Stimulated activated naive B cell treated with anti-CD40 and anti-IgM and Interleukin-4, amounts not matched to agents 10 μg/mL and 1 μg/mL and 100 μg/mL, for 72 hours (primary cell): ENCODE data around the gene NUDT4.
"Not testable (repeated sequence)": the region's sequence is repeated elsewhere in the genome, so short reads cannot be mapped to it uniquely, and the experiment has no call there.

Source experiments
- ATAC-seq, 2 donors: fragments of 150-1000 bp; cut with Tn5 transposase; replicated peaks; 2 replicates each; pipeline ENCODE4 v1.10.0; 2021; ENCODE audit warnings: moderate library complexity in 1 of 2
- DNase-seq: peaks from one replicate; pipeline ENCODE4 v3.0.0; 2021
- H3K27ac Mint-ChIP-seq: one replicate; pipeline ENCODE4 v1.8.0; 2022; ENCODE audit warnings: mild to moderate bottlenecking, mixed read lengths
- H3K27me3 Mint-ChIP-seq, 2 donors: one replicate each; pipeline ENCODE4 v1.8.0; 2022; ENCODE audit warnings: mixed read lengths in 2 of 2
- H3K36me3 Mint-ChIP-seq, 2 donors: one replicate each; pipeline ENCODE4 v1.8.0; 2022; ENCODE audit warnings: mixed read lengths in 2 of 2, mild to moderate bottlenecking in 1 of 2
- H3K4me1 Mint-ChIP-seq, 2 donors: one replicate each; pipeline ENCODE4 v1.8.0; 2022; ENCODE audit warnings: mixed read lengths in 2 of 2, mild to moderate bottlenecking in 1 of 2
- H3K4me3 Mint-ChIP-seq, 2 donors: one replicate each; pipeline ENCODE4 v1.8.0; 2022; ENCODE audit warnings: mild to moderate bottlenecking in 2 of 2, mixed read lengths in 2 of 2, moderate library complexity in 1 of 2
- H3K9me3 Mint-ChIP-seq, 2 donors: one replicate each; pipeline ENCODE4 v1.8.0; 2022; ENCODE audit warnings: mixed read lengths in 2 of 2, mild to moderate bottlenecking in 1 of 2

NUDT4 gene

DNA sequence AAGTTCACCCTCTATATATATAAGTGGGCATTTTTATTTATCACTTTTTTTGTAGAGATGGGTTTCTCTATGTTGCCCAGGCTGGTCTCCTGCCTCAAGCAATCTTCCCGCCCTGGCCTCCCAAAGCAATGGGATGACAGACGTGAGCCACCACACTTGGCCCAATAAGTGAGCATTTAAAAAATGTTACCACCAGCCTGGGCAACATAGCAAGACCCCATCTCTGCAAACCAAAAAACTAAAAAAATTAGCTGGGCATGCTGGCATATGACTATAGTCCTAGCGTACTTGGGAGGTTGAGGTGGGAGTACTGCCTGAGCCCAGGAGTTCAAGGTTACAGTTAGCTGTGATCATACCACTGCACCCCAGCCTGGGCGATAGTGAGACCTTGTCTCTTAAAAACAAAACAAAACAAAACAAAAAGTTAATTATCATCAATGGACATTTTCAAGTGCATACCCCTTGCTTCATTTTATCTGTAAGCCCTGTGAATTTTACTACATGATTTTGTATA is 40.3 kb downstream of the NUDT4 start:
- DNase-seq: no peak
- Mint-ChIP-seq H3K36me3 (peaks cover 14 to 22% of the 10 kb centered on the region in 2 donors), H3K4me1 (peaks cover 44 to 83% of the 10 kb centered on the region in 2 donors), H3K27me3 (no peaks in the 10 kb centered on the region), H3K4me3 (no peak overlapping the region), H3K9me3 (peaks cover 0 to 4% of the 10 kb centered on the region in 2 donors), H3K27ac (no peak overlapping the region)
- no peak for ATAC-seq

DNA sequence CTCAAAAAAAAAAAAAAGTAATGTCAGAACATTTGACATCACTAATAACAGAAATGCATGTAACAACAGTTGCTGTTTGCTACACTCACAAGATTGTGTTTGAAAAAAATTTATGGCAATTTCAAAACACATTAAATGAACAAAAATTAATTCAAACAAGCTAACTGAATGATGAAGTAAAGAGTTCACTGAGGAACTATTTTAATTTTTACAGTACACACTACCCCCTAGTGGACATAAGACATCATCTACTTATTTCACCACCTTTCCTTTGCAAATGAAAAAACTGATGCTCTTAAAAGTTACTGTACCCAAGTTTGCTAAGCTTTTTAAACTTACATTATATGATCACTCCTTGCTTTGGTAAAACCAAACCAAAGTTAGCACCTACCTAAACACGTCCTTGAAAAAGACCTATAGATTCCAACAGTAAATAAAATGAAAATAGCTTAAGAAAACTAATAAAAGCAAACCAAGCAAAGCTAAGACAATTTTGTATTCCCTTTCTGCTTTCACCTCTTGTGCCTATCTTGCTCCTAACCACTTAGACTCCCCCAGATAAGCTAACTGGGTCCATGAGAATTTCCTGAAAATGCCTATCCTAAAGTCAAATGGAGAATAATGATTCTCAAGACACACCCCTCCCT is 41.8 kb downstream of the NUDT4 start:
- Mint-ChIP-seq H3K36me3 (peaks cover 5 to 12% of the 10 kb centered on the region in 2 donors), H3K4me1 (peaks cover 42 to 83% of the 10 kb centered on the region in 2 donors), H3K4me3 (no peak overlapping the region), H3K27ac (no peak overlapping the region), H3K27me3 (no peaks in the 10 kb centered on the region), H3K9me3 (peaks cover 0 to 1% of the 10 kb centered on the region in 2 donors)
- ATAC-seq (peak; percentile 62 to 63), DNase-seq (no peak)

GRCh38 chr12:93422050-93422449 is 44.3 kb downstream of the NUDT4 start:
- DNase-seq: no peak
- peak overlapping the region; percentile 20 for H3K27ac Mint-ChIP-seq
- no peak overlapping the region for H3K4me3 Mint-ChIP-seq
- no peaks in the 10 kb centered on the region for H3K9me3 Mint-ChIP-seq
- no peak for ATAC-seq
- peaks cover 50 to 82% of the 10 kb centered on the region in 2 donors for H3K4me1 Mint-ChIP-seq
- H3K27me3 Mint-ChIP-seq: no peaks in the 10 kb centered on the region
- peaks cover 1 to 7% of the 10 kb centered on the region in 2 donors for H3K36me3 Mint-ChIP-seq

GRCh38 chr12:93425736-93426411 is 48.1 kb downstream of the NUDT4 start:
- Mint-ChIP-seq H3K27me3 (no peaks in the 10 kb centered on the region), H3K9me3 (no peaks in the 10 kb centered on the region), H3K4me3 (peak overlapping the region in 1 of 2 donors; percentile 32), H3K36me3 (peaks cover 5 to 17% of the 10 kb centered on the region in 2 donors), H3K27ac (peak overlapping the region; percentile 83), H3K4me1 (peaks cover 54 to 93% of the 10 kb centered on the region in 2 donors)
- no peak for DNase-seq
- peak; percentile 38 to 66 for ATAC-seq

DNA sequence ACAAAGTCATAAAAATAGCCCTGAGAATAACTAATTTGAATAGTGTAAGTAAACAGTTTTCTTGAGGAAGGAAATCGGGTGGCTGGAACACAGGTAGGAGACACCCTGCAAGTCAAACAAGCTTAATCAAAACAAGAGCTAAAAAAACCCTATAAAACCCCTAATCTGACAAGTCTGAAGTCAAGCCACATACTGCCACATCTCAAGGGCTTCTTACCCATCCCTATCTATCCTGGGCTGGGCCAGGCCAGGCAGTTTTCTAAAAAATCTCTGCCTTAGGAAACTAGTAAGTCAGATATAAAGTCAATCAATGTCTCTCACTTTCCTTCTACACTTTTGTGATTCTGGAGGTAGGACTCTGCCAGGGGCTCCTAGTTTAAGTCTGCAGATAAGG is 48.7 kb downstream of the NUDT4 start:
- Mint-ChIP-seq H3K4me3 (peak overlapping the region in 1 of 2 donors; percentile 32), H3K36me3 (peaks cover 8 to 17% of the 10 kb centered on the region in 2 donors), H3K27ac (peak overlapping the region; percentile 83), H3K9me3 (no peaks in the 10 kb centered on the region), H3K4me1 (peaks cover 54 to 93% of the 10 kb centered on the region in 2 donors), H3K27me3 (no peaks in the 10 kb centered on the region)
- no peak for DNase-seq
- ATAC-seq: peak; percentile 39 to 68

- ATAC-seq (no peak), DNase-seq (no peak)
- H3K36me3 Mint-ChIP-seq: peaks cover 11 to 15% of the 10 kb centered on the region in 2 donors
- no peaks in the 10 kb centered on the region for H3K27me3 Mint-ChIP-seq
- no peak overlapping the region for H3K4me3 Mint-ChIP-seq
- no peak overlapping the region for H3K27ac Mint-ChIP-seq
- peaks cover 54 to 84% of the 10 kb centered on the region in 2 donors for H3K4me1 Mint-ChIP-seq
- H3K9me3 Mint-ChIP-seq: no peaks in the 10 kb centered on the region
Observed at GRCh38 chr12:93427779-93428564, 50.2 kb downstream of the NUDT4 start.

DNA sequence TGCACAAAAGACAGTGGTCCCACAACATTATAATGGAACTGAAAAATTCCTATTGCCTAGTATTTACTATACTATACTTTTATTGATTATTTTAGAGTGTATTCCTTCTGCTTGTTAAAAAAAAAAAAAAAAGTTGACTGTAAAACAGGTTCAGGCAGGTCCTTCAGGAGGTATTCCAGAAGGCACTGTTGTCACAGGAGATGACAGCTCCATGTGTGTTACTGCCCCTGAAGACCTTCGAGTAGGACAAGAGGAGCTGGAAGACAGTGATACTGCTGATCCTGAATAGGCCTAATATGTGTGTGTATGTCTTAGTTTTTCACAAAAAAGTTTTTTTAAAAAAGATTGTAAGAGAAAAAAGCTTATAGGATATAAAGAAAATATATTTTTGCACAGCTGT is 51.7 kb downstream of the NUDT4 start:
- no peaks in the 10 kb centered on the region for H3K9me3 Mint-ChIP-seq

DNA sequence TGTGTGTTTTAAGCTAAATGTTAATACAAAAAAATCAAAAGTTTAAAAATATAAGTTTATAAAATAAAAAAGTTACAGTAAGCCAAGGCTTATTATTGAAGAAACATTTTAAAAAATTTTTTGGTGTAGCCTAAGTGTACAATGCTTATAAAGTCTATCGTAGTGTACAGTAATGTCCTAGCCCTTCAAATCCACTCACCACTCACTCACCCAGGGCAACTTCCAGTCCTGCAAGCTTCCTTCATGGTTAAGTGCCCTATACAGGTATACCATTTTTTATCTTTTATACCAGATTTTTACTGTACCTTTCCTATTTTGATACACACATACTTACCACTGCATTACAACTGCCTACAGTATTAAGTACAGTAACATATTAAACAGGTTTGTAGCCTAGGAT is 52.1 kb downstream of the NUDT4 start:
- Mint-ChIP-seq H3K4me3 (no peak overlapping the region), H3K36me3 (peaks cover 15 to 16% of the 10 kb centered on the region in 2 donors), H3K27me3 (no peaks in the 10 kb centered on the region), H3K4me1 (peaks cover 45 to 82% of the 10 kb centered on the region in 2 donors), H3K9me3 (no peaks in the 10 kb centered on the region), H3K27ac (no peak overlapping the region)
- ATAC-seq (no peak), DNase-seq (no peak)

More for the DNA sequence above, 51.7 kb downstream of the NUDT4 start:
- no peak for DNase-seq
- H3K4me1 Mint-ChIP-seq: peaks cover 46 to 83% of the 10 kb centered on the region in 2 donors
- H3K4me3 Mint-ChIP-seq: no peak overlapping the region
- H3K27ac Mint-ChIP-seq: no peak overlapping the region
- peaks cover 15 to 16% of the 10 kb centered on the region in 2 donors for H3K36me3 Mint-ChIP-seq
- no peaks in the 10 kb centered on the region for H3K27me3 Mint-ChIP-seq
- no peak for ATAC-seq

- peaks cover 43 to 82% of the 10 kb centered on the region in 2 donors for H3K4me1 Mint-ChIP-seq
- H3K9me3 Mint-ChIP-seq: no peaks in the 10 kb centered on the region
- peaks cover 15 to 16% of the 10 kb centered on the region in 2 donors for H3K36me3 Mint-ChIP-seq
- DNase-seq (no peak), ATAC-seq (no peak)
- H3K27me3 Mint-ChIP-seq: no peaks in the 10 kb centered on the region
- H3K4me3 Mint-ChIP-seq: no peak overlapping the region
- no peak overlapping the region for H3K27ac Mint-ChIP-seq
Observed at GRCh38 chr12:93430280-93430679, 52.6 kb downstream of the NUDT4 start.

GRCh38 chr12:93432031-93432430 is 54.3 kb downstream of the NUDT4 start:
- H3K27me3 Mint-ChIP-seq, DNase-seq, H3K27ac Mint-ChIP-seq, ATAC-seq, H3K9me3 Mint-ChIP-seq, H3K4me3 Mint-ChIP-seq: not testable (repeated sequence)
- Mint-ChIP-seq H3K4me1 (peaks cover 36 to 80% of the 10 kb centered on the region in 2 donors), H3K36me3 (peaks cover 21 to 22% of the 10 kb centered on the region in 2 donors)

- no peak for ATAC-seq
- Mint-ChIP-seq H3K4me1 (peaks cover 43 to 80% of the 10 kb centered on the region in 2 donors), H3K27ac (peak overlapping the region; percentile 79), H3K4me3 (peak overlapping the region; percentile 36 to 37), H3K36me3 (peaks cover 17 to 20% of the 10 kb centered on the region in 2 donors), H3K9me3 (no peaks in the 10 kb centered on the region), H3K27me3 (no peaks in the 10 kb centered on the region)
- DNase-seq: no peak
Observed at GRCh38 chr12:93434256-93434865, 56.6 kb downstream of the NUDT4 start.

DNA sequence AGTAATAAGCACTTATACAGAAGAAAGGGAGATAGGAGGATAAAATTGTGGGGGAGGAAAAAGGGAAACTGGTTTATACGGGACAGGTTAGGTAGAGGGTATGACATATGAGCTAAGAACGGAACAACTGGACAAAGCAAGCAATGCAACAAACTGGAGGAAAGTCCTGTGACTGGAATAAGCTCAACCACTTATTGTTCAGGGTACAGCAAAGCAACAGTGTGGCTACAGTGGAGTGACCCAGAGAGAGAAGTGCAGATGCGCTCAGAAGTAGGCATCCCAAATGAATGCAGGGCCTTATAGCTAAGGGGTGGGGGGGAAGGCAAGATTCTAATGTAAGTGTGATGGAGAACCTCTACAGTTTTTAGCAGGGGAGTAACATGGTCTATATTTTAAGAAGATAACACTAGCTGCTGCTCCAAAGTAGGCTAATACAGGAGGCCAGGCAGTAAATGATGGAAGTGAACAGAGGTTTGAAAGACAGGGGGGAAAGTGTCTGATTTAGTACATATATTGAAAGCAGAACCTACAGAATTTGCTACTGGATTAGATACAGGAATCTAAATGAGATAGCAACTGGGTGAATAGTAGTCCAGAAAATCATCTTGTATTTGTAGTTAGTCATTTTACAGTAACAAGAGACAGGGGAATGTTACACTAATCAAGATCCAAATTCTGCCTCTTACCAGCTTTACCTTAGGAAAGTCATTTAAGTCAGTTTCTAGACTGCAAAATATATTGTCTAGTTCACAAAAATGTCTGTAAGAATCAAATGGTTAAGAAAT is 60.7 kb downstream of the NUDT4 start:
- Mint-ChIP-seq H3K9me3 (no peaks in the 10 kb centered on the region), H3K27ac (peak overlapping the region; percentile 9), H3K36me3 (peaks cover 11 to 24% of the 10 kb centered on the region in 2 donors), H3K27me3 (no peaks in the 10 kb centered on the region), H3K4me1 (peaks cover 48 to 82% of the 10 kb centered on the region in 2 donors), H3K4me3 (peak overlapping the region in 1 of 2 donors; percentile 22)
- ATAC-seq: no peak
- DNase-seq: no peak
